Upper lobe of left lung (tissue), 4 donors: ENCODE measurements around the gene BFSP2.

ENCODE experiments used
- EP300 ChIP-seq, 4 donors: sonication (generic); formaldehyde crosslinking; IDR thresholded peaks; one replicate each; pipeline ENCODE4 v1.5.1; 2017; ENCODE audit warnings: antibody characterized with exemption in 4 of 4, control low read depth in 2 of 4
- POLR2A ChIP-seq, 4 donors: fragments of 450-650 bp; IDR thresholded peaks; one replicate each; pipeline ENCODE4 v1.5.1; 2016 to 2017; ENCODE audit warnings: antibody characterized with exemption in 4 of 4, mild to moderate bottlenecking in 2 of 4
- POLR2AphosphoS5 ChIP-seq, 2 donors: sonication (generic); formaldehyde crosslinking; IDR thresholded peaks; one replicate each; pipeline ENCODE4 v1.5.1; 2017; ENCODE audit warnings: antibody characterized with exemption in 2 of 2
- TF ChIP-seq, protein P1 (sequence below), 6 experiments: fragments of 450-650 bp in 4 of 6; fragments of 200-600 bp in 2 of 6; sonication (generic) in 2 of 6; IDR thresholded peaks; one replicate each; pipeline ENCODE4 v1.5.1; 2016 to 2019; ENCODE audit warnings: antibody characterized with exemption in 6 of 6

DNA sequence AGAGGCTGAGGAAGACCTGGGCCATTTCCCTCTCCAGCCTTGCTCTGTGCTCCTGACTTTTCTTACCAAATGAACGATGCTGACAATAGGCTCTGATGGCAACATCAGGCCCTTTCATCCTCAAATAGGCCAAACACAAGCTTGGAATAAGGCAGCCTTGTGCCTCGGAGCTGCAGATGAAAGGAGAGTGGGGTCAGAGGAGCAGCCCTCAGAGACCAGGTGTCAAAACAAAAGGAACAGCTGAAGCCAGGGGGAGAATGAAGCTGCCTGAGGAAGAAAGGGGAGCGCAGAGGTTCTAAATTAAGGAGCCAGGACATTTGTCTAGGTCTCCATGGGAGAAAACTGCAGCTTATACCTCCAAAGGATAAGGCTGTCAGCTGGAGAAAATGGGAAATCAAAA lies 5.1 kb downstream of the BFSP2 start:
- TF ChIP-seq POLR2A (IDR thresholded peaks at IDR 0.05) (no peak), POLR2AphosphoS5 (IDR thresholded peaks at IDR 0.05) (no peak), EP300 (IDR thresholded peaks at IDR 0.05) (no peak)
- TF ChIP-seq, protein P1, sequence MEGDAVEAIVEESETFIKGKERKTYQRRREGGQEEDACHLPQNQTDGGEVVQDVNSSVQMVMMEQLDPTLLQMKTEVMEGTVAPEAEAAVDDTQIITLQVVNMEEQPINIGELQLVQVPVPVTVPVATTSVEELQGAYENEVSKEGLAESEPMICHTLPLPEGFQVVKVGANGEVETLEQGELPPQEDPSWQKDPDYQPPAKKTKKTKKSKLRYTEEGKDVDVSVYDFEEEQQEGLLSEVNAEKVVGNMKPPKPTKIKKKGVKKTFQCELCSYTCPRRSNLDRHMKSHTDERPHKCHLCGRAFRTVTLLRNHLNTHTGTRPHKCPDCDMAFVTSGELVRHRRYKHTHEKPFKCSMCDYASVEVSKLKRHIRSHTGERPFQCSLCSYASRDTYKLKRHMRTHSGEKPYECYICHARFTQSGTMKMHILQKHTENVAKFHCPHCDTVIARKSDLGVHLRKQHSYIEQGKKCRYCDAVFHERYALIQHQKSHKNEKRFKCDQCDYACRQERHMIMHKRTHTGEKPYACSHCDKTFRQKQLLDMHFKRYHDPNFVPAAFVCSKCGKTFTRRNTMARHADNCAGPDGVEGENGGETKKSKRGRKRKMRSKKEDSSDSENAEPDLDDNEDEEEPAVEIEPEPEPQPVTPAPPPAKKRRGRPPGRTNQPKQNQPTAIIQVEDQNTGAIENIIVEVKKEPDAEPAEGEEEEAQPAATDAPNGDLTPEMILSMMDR (IDR thresholded peaks at IDR 0.05), result no peak
